NOMO-1 treated with DMSO at 0.1 percent for 48 hours (cell line): Measurements from ENCODE around the gene GPR146.

Source experiments
- DNase-seq: peaks from one replicate; lab custom pipeline; 2025; ENCODE audit not compliant: unreplicated experiment; lab: John Stamatoyannopoulos, UW

GPR146 gene

GRCh38 chr7:1090686-1091643 is 46.6 kb downstream of the GPR146 start:
- peak; percentile 48 for DNase-seq

- no peak for DNase-seq
Observed at GRCh38 chr7:1091644-1092027, 47.3 kb downstream of the GPR146 start.

- DNase-seq, result no peak
Observed at GRCh38 chr7:1092161-1092632, 47.9 kb downstream of the GPR146 start.

GRCh38 chr7:1092806-1093501 is 48.6 kb downstream of the GPR146 start:
- DNase-seq, result no peak

- DNase-seq, result no peak
Observed at GRCh38 chr7:1093502-1093843, 49.1 kb downstream of the GPR146 start.

GRCh38 chr7:1093916-1094508 is 49.7 kb downstream of the GPR146 start:
- DNase-seq, result no peak

- DNase-seq, result no peak
Observed at GRCh38 chr7:1094870-1095269, 50.5 kb downstream of the GPR146 start.

GRCh38 chr7:1095621-1096155 is 51.3 kb downstream of the GPR146 start:
- no peak for DNase-seq

GRCh38 chr7:1096156-1097119 is 52.1 kb downstream of the GPR146 start:
- DNase-seq, result no peak

GRCh38 chr7:1097120-1097504 is 52.8 kb downstream of the GPR146 start:
- no peak for DNase-seq

GRCh38 chr7:1098243-1099153 is 54.2 kb downstream of the GPR146 start:
- DNase-seq, result no peak

- no peak for DNase-seq
Observed at GRCh38 chr7:1099154-1099542, 54.8 kb downstream of the GPR146 start.

GRCh38 chr7:1099637-1100036 is 55.3 kb downstream of the GPR146 start:
- no peak for DNase-seq

- no peak for DNase-seq
Observed at GRCh38 chr7:1100386-1100785, 56.0 kb downstream of the GPR146 start.

- no peak for DNase-seq
Observed at GRCh38 chr7:1100834-1101562, 56.7 kb downstream of the GPR146 start.

GRCh38 chr7:1101563-1102431 is 57.5 kb downstream of the GPR146 start:
- no peak for DNase-seq

GRCh38 chr7:1103009-1103788 is 58.9 kb downstream of the GPR146 start:
- DNase-seq, result no peak
